ENCODE data around the gene AK1. TPM values are rescaled to one million over a fixed set of nuclear protein-coding genes. Genes with fewer than 3 reads are reported as not detected.

Gene AK1
- total and polyA plus RNA-seq, 9 of the 15 experiments (the other 6 are each of a cell fraction or from before 2014, with no cell fraction given): 10.1 to 71.8 (median 39.0) TPM

DNA sequence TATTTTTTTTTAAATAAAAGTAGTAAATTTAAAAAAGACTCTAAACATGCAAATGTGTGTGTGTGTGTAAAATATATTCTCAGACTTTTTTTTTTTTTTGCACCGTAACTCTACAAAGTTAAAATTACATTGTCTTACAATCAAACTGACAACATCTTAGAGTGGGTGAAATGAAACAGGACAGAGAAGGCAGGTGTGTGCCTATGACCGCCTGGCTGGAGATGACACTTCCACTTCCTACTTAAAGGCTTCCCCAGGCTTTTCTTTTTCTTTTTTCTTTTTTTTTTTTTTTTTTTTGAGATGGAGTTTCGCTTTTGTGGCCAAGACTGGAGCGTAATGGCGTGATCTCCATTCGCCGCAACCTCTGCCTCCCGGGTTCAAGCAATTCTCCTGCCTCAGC is 2.7 kb upstream of the AK1 start (continued):
- no peak for TF ChIP-seq ETS1 (conservative IDR thresholded peaks at IDR 0.05; ENCODE audit: control insufficient read depth, low read depth, low read length)
- TF ChIP-seq ZNF224 (CRISPR knock-in tag; IDR thresholded peaks at IDR 0.05): no peak
- no peak for TF ChIP-seq ZNF695 (CRISPR knock-in tag; IDR thresholded peaks at IDR 0.05)
- no peak for TF ChIP-seq ZNF436 (CRISPR knock-in tag; IDR thresholded peaks at IDR 0.05)
- no peak for TF ChIP-seq HNRNPLL (IDR thresholded peaks at IDR 0.05; ENCODE audit: low read depth, low read length, poor library complexity, severe bottlenecking)
- TF ChIP-seq NCOA6 (IDR thresholded peaks at IDR 0.05): no peak
- no peak for TF ChIP-seq SMARCB1 (IDR thresholded peaks at IDR 0.05; ENCODE audit: insufficient read length, low read depth)
- TF ChIP-seq MITF (IDR thresholded peaks at IDR 0.05): no peak
- no peak for TF ChIP-seq HDAC1 (IDR thresholded peaks at IDR 0.05)
- TF ChIP-seq ZBTB5 (IDR thresholded peaks at IDR 0.05): no peak
- no peak for TF ChIP-seq NCOA1 (IDR thresholded peaks at IDR 0.05; ENCODE audit: low read depth)
- no peak for TF ChIP-seq ZNF512 (tag; IDR thresholded peaks at IDR 0.05)
